AG09309 (cell line): ENCODE data around the gene BAK1.

ENCODE experiments used
- DNase-seq: peaks from one replicate; pipeline ENCODE4 v3.0.0-alpha.2; 2010; ENCODE audit warnings: low read depth
- H3K4me3 ChIP-seq: 2 replicates; pipeline ENCODE4 v1.5.1; 2011; ENCODE audit warnings: mild to moderate bottlenecking, low read depth, low read length, moderate library complexity; ENCODE audit not compliant: control insufficient read depth
- TF ChIP-seq, protein P1 (sequence below): IDR thresholded peaks from 2 replicates; pipeline ENCODE4 v1.5.1; 2011; ENCODE audit warnings: mild to moderate bottlenecking, low read depth, low read length, inconsistent platforms; ENCODE audit not compliant: insufficient read depth, control insufficient read depth; ENCODE audit errors: missing control alignments

Gene BAK1

DNA sequence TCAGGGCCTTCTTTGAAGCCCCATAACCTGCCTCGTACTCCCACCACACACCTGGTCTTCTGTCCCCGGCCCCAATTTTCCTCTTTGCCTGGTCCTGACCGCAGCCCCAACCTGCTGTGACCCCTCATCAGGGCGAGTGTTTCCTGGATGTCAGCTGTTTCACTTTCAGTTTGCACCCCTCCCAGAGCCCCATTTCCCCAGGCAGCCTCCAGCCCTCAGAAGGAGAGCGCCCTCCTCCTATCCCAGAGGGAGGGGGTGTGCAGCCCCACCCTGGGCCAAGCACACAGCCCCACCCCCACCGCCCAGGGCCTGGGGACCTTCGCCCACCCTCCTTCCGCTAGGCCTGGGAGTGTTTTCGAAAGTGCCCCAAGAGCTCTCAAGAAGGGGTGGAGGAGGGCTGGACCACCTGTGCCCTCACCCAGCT, 1.5 kb downstream of the BAK1 start:
- H3K4me3 ChIP-seq, result peak overlapping the region; percentile 90
- TF ChIP-seq, protein P1, sequence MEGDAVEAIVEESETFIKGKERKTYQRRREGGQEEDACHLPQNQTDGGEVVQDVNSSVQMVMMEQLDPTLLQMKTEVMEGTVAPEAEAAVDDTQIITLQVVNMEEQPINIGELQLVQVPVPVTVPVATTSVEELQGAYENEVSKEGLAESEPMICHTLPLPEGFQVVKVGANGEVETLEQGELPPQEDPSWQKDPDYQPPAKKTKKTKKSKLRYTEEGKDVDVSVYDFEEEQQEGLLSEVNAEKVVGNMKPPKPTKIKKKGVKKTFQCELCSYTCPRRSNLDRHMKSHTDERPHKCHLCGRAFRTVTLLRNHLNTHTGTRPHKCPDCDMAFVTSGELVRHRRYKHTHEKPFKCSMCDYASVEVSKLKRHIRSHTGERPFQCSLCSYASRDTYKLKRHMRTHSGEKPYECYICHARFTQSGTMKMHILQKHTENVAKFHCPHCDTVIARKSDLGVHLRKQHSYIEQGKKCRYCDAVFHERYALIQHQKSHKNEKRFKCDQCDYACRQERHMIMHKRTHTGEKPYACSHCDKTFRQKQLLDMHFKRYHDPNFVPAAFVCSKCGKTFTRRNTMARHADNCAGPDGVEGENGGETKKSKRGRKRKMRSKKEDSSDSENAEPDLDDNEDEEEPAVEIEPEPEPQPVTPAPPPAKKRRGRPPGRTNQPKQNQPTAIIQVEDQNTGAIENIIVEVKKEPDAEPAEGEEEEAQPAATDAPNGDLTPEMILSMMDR, result no peak
- no peak for DNase-seq

DNA sequence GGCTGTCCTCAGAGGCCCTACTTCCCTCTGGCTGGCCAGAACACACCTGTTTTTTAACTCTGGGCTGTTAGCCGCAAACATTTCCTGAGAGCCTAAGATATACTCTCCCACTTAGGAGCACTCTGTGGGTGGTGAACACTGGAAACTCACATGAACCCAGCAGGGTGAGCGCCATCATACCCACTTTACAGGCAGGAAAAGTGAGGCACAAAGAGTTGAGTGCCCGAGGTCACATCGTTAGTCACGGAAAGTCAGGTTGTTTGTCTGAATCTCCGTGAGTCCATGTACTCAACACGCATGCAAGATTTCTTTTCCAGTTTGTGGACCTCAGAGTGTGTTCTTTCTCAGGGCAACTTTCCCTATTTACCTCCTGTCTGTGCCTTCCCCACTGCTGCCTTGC, 1.9 kb downstream of the BAK1 start:
- H3K4me3 ChIP-seq, result no peak overlapping the region

DNA sequence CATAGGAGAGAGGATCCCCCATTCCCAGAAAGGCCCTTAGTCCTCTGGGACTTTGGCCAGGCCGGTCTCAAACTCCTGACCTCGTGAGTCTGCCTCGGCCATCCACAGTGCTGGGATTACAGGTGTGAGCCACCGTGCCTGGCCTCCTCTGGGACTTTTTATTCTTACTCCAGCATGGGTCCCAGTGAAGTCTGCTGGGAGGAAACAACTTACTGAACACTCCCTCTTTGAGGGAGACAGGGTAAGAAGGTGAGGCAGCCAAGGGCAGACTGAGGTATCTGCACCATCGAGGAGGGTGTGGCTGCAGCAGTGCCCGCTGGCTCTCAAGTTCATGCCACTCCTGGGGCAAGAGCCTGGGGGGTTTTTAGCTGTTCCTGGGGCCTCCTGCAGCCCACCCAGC, 2.4 kb downstream of the BAK1 start:
- no peak for DNase-seq
- no peak overlapping the region for H3K4me3 ChIP-seq

More for the DNA sequence above, 1.9 kb downstream of the BAK1 start:
- TF ChIP-seq, protein P1, result no peak
- no peak for DNase-seq

DNA sequence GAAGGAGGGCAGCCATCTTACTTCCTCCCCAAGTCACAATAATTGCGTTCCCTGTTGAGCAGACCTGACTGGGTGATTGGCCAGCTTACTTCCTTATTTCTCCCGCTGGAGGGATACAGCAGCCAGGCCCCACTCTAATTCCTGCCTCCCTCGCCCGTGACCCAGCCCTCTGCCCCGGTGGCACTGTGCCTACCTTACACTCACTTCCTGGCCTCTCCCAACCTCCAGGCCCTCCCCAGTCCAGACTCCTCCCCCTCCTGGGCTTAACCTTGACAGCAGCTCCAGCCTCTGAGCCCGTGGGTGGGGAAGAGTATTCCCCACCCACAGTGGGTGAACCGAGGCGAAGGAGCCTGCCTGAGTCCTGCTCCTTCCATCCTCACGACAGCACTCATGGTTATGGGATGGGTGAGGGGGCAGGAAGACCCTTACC, 3.0 kb downstream of the BAK1 start:
- DNase-seq, result no peak
- no peak overlapping the region for H3K4me3 ChIP-seq
- TF ChIP-seq, protein P1, result no peak

More for the DNA sequence above, 2.4 kb downstream of the BAK1 start:
- TF ChIP-seq, protein P1, result no peak

DNA sequence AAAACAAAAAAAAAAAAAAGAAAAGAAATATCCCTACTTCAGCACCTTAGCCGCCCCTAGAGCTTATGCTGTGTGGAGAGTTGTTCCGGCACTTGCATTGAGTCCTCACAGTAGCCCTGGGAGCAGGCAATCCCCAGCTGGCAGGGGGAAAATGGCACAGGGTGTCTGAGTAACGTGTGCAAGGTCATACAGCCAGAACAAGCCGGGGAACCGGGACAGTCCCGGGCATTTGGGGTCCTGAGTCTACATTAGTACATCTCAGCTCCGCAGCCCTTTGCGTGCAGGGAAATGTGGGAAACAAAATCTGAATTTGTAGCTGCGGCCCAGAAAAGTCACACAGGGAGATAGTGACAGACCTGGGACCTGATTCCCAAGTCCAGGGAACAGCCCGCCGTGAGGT, 3.4 kb downstream of the BAK1 start:
- no peak for DNase-seq
- TF ChIP-seq, protein P1, result no peak
- no peak overlapping the region for H3K4me3 ChIP-seq

DNA sequence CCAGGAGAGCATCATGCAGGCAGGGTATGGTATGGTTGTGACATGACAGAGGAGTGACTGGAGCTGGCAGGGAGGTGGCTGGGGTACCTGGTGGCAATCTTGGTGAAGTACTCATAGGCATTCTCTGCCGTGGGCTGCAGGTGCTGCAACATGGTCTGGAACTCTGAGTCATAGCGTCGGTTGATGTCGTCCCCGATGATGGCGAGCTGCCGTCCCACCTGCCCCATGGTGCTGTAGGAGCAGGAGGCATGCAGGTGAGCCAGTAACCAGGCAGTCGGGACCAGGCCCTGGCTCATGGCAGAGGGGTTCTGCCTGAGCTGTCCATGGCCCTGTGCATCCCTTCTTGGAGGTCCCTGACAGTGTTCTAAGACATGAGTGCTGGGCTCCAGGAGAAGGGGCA, 4.9 kb downstream of the BAK1 start:
- TF ChIP-seq, protein P1, result no peak
- H3K4me3 ChIP-seq, result no peak overlapping the region
- no peak for DNase-seq

DNA sequence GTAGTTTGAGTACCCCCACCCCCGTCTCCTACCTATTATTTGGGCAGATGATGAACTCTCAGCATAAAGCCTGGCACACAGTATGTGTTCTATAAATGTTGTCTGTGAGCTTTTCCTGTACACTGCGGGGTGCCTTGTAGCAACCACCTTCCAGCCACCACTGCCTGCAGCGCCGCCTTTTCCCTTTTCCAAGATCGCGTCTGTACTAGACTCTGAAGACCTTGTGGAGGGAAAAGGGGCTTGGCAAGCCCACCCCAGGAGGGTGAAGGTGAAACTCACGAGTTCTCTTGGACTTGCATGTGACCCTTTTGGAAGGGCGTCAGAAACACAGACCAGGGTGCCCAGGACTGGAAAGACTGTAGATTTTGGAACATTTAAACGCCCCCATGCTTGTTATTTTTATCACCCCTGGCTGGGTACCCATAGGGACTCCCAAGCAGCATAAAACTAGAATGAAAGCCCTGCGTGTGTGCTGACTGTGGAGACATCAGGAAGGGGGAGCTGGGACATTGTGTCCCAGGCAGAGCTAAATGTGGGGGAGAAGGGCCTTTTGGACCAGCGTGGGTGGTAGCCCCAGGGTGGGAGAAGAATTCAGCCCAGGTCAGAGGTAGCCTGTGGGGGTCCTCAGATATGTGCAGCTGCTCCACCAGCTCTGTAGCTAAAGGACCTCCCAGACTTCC, 8.3 kb downstream of the BAK1 start:
- DNase-seq, result no peak
- TF ChIP-seq, protein P1, result no peak
- peak overlapping the region; percentile 69 for H3K4me3 ChIP-seq
